Measurements from ENCODE around the gene IL13.

IL13 gene

GRCh38 chr5:132641841-132642240 is 16.1 kb upstream of the IL13 start:
- Mint-ChIP-seq H3K36me3 (peaks cover 44 to 69% of the 10 kb centered on the region in 2 donors), H3K27me3 (no peaks in the 10 kb centered on the region), H3K4me1 (peaks cover 10 to 14% of the 10 kb centered on the region in 2 donors), H3K4me3 (no peak overlapping the region), H3K9me3 (no peaks in the 10 kb centered on the region), H3K27ac (peak overlapping the region; percentile 65)
- ATAC-seq (replicated peaks) (peak in 1 of 2 donors; percentile 42), DNase-seq (no peak)

GRCh38 chr5:132644177-132644576 is 13.8 kb upstream of the IL13 start:
- no peaks in the 10 kb centered on the region for H3K27me3 Mint-ChIP-seq
- DNase-seq (no peak), ATAC-seq (replicated peaks) (no peak)
- H3K27ac Mint-ChIP-seq: no peak overlapping the region
- peaks cover 9 to 13% of the 10 kb centered on the region in 2 donors for H3K9me3 Mint-ChIP-seq
- H3K36me3 Mint-ChIP-seq: peaks cover 32 to 64% of the 10 kb centered on the region in 2 donors
- H3K4me1 Mint-ChIP-seq: peaks cover 10 to 14% of the 10 kb centered on the region in 2 donors
- no peak overlapping the region for H3K4me3 Mint-ChIP-seq

GRCh38 chr5:132646583-132647266 is 11.2 kb upstream of the IL13 start:
- Mint-ChIP-seq H3K4me3 (no peak overlapping the region), H3K36me3 (peaks cover 30 to 51% of the 10 kb centered on the region in 2 donors), H3K27ac (peak overlapping the region; percentile 9), H3K9me3 (peaks cover 11 to 13% of the 10 kb centered on the region in 2 donors), H3K4me1 (peaks cover 0 to 4% of the 10 kb centered on the region in 2 donors), H3K27me3 (no peaks in the 10 kb centered on the region)
- ATAC-seq (replicated peaks) (no peak), DNase-seq (no peak)

GRCh38 chr5:132647473-132647872 is 10.5 kb upstream of the IL13 start:
- Mint-ChIP-seq H3K36me3 (peaks cover 24 to 44% of the 10 kb centered on the region in 2 donors), H3K27ac (no peak overlapping the region), H3K4me3 (no peak overlapping the region), H3K9me3 (peaks cover 11 to 13% of the 10 kb centered on the region in 2 donors), H3K27me3 (no peaks in the 10 kb centered on the region), H3K4me1 (peaks cover 0 to 2% of the 10 kb centered on the region in 2 donors)
- ATAC-seq (replicated peaks) (no peak), DNase-seq (no peak)

DNA sequence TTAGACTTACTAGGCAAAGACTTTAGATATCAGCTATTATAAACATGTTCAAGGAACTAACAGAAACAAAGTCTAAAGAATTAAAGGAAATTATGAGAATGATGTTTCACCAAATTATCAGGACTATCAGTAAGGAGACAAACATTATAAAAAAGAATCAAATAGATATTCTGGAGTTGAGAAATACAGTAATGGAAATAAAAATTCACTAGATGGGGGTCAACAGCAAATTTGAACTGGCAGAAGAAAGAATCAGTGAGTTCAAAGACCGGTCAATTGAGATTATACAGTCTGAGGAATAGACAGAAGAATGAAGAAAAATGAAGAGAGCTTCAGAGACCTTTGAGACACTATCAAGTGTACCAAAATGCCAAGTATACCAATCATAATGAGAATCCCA is 9.6 kb upstream of the IL13 start:
- no peaks in the 10 kb centered on the region for H3K4me1 Mint-ChIP-seq
- H3K27me3 Mint-ChIP-seq: peaks cover under 1 to 1% of the 10 kb centered on the region in 2 donors
- H3K36me3 Mint-ChIP-seq: peaks cover 15 to 35% of the 10 kb centered on the region in 2 donors
- no peak overlapping the region for H3K4me3 Mint-ChIP-seq
- H3K27ac Mint-ChIP-seq: no peak overlapping the region
- no peak for DNase-seq
- no peak for ATAC-seq (replicated peaks)
- peaks cover 11 to 13% of the 10 kb centered on the region in 2 donors for H3K9me3 Mint-ChIP-seq

DNA sequence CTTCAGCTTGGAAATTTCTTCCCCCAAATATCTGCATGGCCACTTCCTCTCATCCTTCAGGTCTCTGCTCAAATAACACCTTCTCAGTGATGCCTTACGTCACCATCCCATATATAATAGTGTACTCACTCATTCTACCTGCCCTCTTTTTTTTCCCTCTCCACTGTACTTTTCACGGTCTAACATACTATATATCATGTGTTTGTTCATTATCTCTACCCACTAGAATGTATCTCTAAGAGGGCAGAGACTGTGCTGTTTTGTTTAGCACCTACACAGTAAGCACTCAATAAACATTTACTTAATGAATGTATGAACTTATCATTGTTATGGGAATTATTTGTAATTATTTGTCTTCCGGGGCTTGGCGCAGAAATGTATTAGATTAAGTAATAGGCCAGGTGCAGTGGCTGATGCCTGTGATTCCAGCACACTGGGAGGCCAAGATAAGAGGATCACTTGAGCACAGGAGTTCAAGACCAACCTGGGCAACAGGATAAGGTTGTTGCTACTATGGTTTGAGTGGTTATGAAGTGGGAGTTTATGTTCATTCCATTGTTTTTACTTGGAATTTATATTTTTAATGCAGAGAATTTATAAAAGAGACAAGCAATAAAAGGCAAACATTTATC is 6.0 kb upstream of the IL13 start:
- peaks cover 6 to 7% of the 10 kb centered on the region in 2 donors for H3K4me1 Mint-ChIP-seq
- H3K27me3 Mint-ChIP-seq: peaks cover 23 to 26% of the 10 kb centered on the region in 2 donors
- H3K4me3 Mint-ChIP-seq: no peak overlapping the region
- H3K27ac Mint-ChIP-seq: no peak overlapping the region
- peaks cover 4 to 17% of the 10 kb centered on the region in 2 donors for H3K36me3 Mint-ChIP-seq
- peaks cover 11 to 13% of the 10 kb centered on the region in 2 donors for H3K9me3 Mint-ChIP-seq
- ATAC-seq (replicated peaks) (no peak), DNase-seq (no peak)

GRCh38 chr5:132653716-132654115 is 4.3 kb upstream of the IL13 start:
- Mint-ChIP-seq H3K27me3 (peaks cover 31 to 37% of the 10 kb centered on the region in 2 donors), H3K9me3 (peaks cover 0 to 2% of the 10 kb centered on the region in 2 donors), H3K27ac (peak overlapping the region; percentile 44), H3K36me3 (peaks cover 0 to 4% of the 10 kb centered on the region in 2 donors), H3K4me1 (peaks cover 8 to 16% of the 10 kb centered on the region in 2 donors), H3K4me3 (no peak overlapping the region)
- ATAC-seq (replicated peaks): no peak
- no peak for DNase-seq

DNA sequence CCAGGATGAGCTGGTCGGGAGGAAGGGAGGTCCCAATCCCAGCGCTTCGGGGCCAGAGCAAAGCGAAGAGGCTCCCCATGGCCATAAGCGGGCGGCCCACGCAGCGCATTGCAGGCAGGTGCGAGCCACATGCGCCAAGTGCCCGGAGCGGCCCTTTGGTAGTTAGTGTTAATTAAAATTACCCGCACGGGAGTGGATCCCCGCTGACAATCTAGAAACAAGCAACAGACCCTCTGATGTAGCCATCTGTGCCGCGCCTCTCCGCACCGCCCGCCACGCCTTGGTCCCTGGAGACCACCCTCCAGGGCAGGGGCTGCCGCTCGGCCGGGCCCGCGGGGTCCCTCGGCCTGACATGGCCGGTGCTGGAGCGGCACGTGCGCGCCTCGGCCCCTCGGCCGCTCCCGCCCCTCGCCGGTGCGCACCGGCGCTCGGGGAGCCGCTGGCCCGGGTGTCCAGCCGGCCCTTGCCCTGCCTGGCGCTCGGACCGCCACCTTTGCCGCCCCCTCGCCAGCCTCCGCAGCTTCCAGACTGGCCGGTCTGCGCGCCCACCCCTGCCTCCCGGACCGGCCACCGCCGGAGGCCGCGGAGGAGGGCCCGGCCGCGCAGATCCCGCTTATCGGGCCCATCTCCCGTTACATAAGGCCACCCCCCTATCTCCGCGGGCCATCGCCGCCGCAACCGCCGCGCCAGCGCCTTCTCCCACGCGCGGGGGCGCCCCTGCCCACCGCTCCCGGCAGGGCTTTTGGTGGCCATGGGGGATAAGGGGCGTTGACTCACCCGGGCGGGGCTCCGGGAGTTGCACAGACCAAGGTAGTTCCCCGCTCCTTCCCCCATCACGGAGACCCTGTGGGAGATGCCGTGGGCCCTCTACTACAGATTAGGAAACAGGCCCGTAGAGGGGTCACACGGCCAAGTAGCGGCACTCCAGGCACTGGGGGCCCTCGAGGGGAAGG is 1.9 kb upstream of the IL13 start:
- Mint-ChIP-seq H3K4me1 (peaks cover 22 to 40% of the 10 kb centered on the region in 2 donors), H3K9me3 (no peaks in the 10 kb centered on the region), H3K4me3 (peak overlapping the region; percentile 57 to 75), H3K27me3 (peaks cover 31 to 37% of the 10 kb centered on the region in 2 donors), H3K36me3 (peaks cover 0 to 4% of the 10 kb centered on the region in 2 donors), H3K27ac (peak overlapping the region; percentile 86)
- ATAC-seq (replicated peaks): peak; percentile 35 to 37
- DNase-seq: no peak

- Mint-ChIP-seq H3K9me3 (no peaks in the 10 kb centered on the region), H3K27ac (peak overlapping the region; percentile 86), H3K4me1 (peaks cover 30 to 47% of the 10 kb centered on the region in 2 donors), H3K27me3 (peaks cover 31 to 37% of the 10 kb centered on the region in 2 donors), H3K4me3 (peak overlapping the region; percentile 57 to 75), H3K36me3 (peaks cover 0 to 4% of the 10 kb centered on the region in 2 donors)
- no peak for ATAC-seq (replicated peaks)
- DNase-seq: no peak
These were observed 1.1 kb upstream of the IL13 start for GRCh38 chr5:132656774-132657355.

DNA sequence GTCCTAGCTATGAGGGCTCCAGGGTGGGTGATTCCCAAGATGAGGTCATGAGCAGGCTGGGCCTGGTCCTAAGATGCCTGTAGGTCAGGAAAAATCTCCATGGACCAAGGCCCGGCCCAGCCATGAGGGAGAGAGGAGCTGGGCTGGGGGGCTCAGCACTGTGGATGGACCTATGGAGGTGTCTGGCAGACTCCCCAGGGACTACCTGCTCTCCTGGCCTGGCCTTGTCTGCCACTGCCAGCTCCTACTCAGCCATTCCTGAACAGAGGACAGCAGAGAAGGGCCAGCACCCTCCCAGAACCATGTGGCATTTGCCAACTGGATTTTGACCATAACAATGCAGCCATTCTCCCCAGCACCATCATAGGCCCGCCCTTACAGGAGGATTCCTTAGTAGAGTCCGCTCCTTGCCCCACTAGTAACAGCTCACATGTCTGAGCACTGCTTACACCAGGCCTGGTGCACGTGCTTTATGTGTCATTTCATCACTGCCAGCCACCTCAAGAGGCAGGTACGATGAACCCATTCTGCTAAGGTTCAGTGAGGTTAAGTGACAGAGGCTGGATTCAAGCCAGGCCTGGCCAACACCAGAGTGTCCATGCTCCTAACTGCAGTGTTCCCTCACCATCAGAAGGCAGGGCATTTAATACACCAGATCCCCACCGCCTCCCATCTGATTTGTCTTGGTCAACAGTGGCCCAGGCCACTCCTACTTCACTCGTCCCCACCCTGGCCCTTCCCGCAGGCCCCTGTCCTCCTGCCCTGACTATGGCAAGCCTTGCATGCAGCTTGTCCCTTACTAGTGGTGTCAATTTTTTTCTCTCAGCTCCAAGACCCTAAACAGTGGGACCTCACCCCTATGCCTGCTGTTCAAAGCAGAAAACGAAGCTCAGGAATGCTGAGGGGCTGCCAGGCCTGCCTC is 669 bp downstream of the IL13 start:
- Mint-ChIP-seq H3K27ac (peak overlapping the region; percentile 86), H3K27me3 (peaks cover 27 to 34% of the 10 kb centered on the region in 2 donors)

GRCh38 chr5:132659598-132660493 is 1.9 kb downstream of the IL13 start:
- no peak for ATAC-seq (replicated peaks)

More for the DNA sequence above, 669 bp downstream of the IL13 start:
- Mint-ChIP-seq H3K4me3 (no peak overlapping the region), H3K4me1 (peaks cover 47 to 65% of the 10 kb centered on the region in 2 donors), H3K36me3 (peaks cover 0 to 4% of the 10 kb centered on the region in 2 donors), H3K9me3 (no peaks in the 10 kb centered on the region)
- DNase-seq (no peak), ATAC-seq (replicated peaks) (no peak)

More at GRCh38 chr5:132659598-132660493, 1.9 kb downstream of the IL13 start:
- H3K4me3 Mint-ChIP-seq: no peak overlapping the region
- peaks cover 0 to 4% of the 10 kb centered on the region in 2 donors for H3K36me3 Mint-ChIP-seq
- no peaks in the 10 kb centered on the region for H3K9me3 Mint-ChIP-seq
- peaks cover 56 to 76% of the 10 kb centered on the region in 2 donors for H3K4me1 Mint-ChIP-seq
- H3K27ac Mint-ChIP-seq: peak overlapping the region; percentile 37
- H3K27me3 Mint-ChIP-seq: peaks cover 16 to 22% of the 10 kb centered on the region in 2 donors
- DNase-seq: no peak

Data from stimulated activated naive B cell treated with anti-CD40 and anti-IgM and Interleukin-4, amounts not matched to agents 10 μg/mL and 1 μg/mL and 100 μg/mL, for 72 hours (primary cell).